ENCODE measurements around the gene OR51G2.
"Not testable (repeated sequence)": the region's sequence is repeated elsewhere in the genome, so short reads cannot be mapped to it uniquely, and the experiment has no call there.

OR51G2 gene

DNA sequence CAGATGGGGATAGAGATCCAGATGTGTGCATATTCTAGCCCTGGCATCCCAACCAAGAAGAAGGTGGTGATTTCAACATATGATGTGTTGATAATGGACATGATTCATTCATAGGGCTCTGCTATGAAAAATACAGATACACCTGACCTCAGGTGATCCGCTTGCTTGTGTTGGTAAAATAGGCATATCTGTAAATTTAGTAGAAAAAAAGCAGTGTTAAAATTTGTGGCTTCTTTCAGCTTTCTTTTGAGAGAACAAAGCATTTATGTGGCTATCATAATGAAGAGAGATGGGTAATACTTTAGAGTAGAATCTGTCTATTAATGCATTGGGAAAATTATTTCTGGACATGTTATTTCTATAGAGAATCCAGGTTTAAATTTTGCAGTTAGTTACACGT lies 36.5 kb upstream of the OR51G2 start, which contains the start of gene OR51A2:
OR51A2 (minus strand) TSS at position 101 of the 400 bp plus-strand sequence; CDS start at position 101, 0 bp downstream.
- H3K27ac ChIP-seq (ENCODE audit: low read depth, low read length); DNase-seq; H3K4me1 ChIP-seq (ENCODE audit: control insufficient read depth in 1 of 2, insufficient read depth in 2 of 2, low read length in 2 of 2); H3K36me3 ChIP-seq (ENCODE audit: control insufficient read depth in 1 of 2, insufficient read depth in 2 of 2, low read length in 2 of 2); H3K4me2 ChIP-seq (ENCODE audit: low read length); H3K4ac ChIP-seq (ENCODE audit: low read depth, low read length); H3K9me3 ChIP-seq (ENCODE audit: insufficient read depth, low read depth, low read length); H3K4me3 ChIP-seq (ENCODE audit: low read depth, low read length); H2BK120ac ChIP-seq (ENCODE audit: insufficient read depth, low read length, poor library complexity); H3K14ac ChIP-seq (ENCODE audit: low read length); H3K9ac ChIP-seq (ENCODE audit: low read length); H3K18ac ChIP-seq (ENCODE audit: low read length); H4K91ac ChIP-seq (ENCODE audit: low read depth, low read length); H4K12ac ChIP-seq (ENCODE audit: low read depth, low read length); H3K23ac ChIP-seq (ENCODE audit: low read length); H3K79me2 ChIP-seq (ENCODE audit: control insufficient read depth, insufficient read depth, low read length, poor library complexity); H2BK12ac ChIP-seq (ENCODE audit: low read length); H2AFZ ChIP-seq (ENCODE audit: insufficient read depth, low read length, poor library complexity); H2AK5ac ChIP-seq (ENCODE audit: low read length); H3K27me3 ChIP-seq (ENCODE audit: insufficient read depth, low read length); H4K8ac ChIP-seq (ENCODE audit: low read depth, low read length); H3K79me1 ChIP-seq (ENCODE audit: low read length); H2BK5ac ChIP-seq (ENCODE audit: low read depth, low read length, poor library complexity): not testable (repeated sequence)
- no CpG with 5 or more reads among the region's 2 CpGs for WGBS (ENCODE audit: extremely low coverage, insufficient coverage, insufficient read length)

DNA sequence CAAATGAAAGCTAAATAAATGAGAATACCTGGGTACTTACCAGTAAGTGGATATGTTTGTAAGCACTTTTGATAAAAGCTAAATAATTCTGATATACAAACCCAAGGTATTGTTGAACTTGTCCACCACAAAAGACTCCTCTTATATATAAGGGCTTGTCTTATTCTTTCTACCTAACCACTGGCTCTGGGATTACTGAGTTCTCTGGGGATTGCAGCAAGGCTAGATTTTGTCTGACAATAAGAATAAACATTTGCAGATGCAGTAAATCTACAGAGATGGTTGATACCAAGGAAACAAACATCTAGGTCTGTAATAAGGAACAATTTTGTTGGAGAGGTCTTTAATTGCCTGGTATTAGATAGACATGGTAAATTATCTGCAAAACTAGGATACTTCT lies 28.4 kb upstream of the OR51G2 start, which contains the start of gene OR51A4:
OR51A4 (minus strand) TSS at position 101 of the 400 bp plus-strand sequence. CDS start 505 bp downstream, outside the sequence.
- Histone ChIP-seq H2BK12ac (ENCODE audit: low read length) (no peak within 1 kb of the TSS), H3K79me2 (ENCODE audit: control insufficient read depth, insufficient read depth, low read length, poor library complexity) (no peaks in the 10 kb centered on the region), H3K27me3 (ENCODE audit: insufficient read depth, low read length) (no peaks in the 10 kb centered on the region), H2AFZ (ENCODE audit: insufficient read depth, low read length, poor library complexity) (no peak within 1 kb of the TSS), H3K9me3 (ENCODE audit: insufficient read depth, low read depth, low read length) (no peaks in the 10 kb centered on the region), H3K23ac (ENCODE audit: low read length) (no peak within 1 kb of the TSS), H3K4me1 (ENCODE audit: control insufficient read depth in 1 of 2, insufficient read depth in 2 of 2, low read length in 2 of 2) (no peaks in the 10 kb centered on the region), H4K12ac (ENCODE audit: low read depth, low read length) (no peak within 1 kb of the TSS), H3K18ac (ENCODE audit: low read length) (no peak within 1 kb of the TSS), H3K9ac (ENCODE audit: low read length) (no peak within 1 kb of the TSS), H2BK5ac (ENCODE audit: low read depth, low read length, poor library complexity) (no peak within 1 kb of the TSS), H3K36me3 (ENCODE audit: control insufficient read depth in 1 of 2, insufficient read depth in 2 of 2, low read length in 2 of 2) (no peaks in the 10 kb centered on the region), H4K8ac (ENCODE audit: low read depth, low read length) (no peak within 1 kb of the TSS), H2AK5ac (ENCODE audit: low read length) (no peak within 1 kb of the TSS), H2BK120ac (ENCODE audit: insufficient read depth, low read length, poor library complexity) (no peak within 1 kb of the TSS), H4K91ac (ENCODE audit: low read depth, low read length) (no peak within 1 kb of the TSS), H3K4ac (ENCODE audit: low read depth, low read length) (no peak within 1 kb of the TSS), H3K27ac (ENCODE audit: low read depth, low read length) (no peak within 1 kb of the TSS), H3K4me3 (ENCODE audit: low read depth, low read length) (no peak within 1 kb of the TSS), H3K79me1 (ENCODE audit: low read length) (no peaks in the 10 kb centered on the region), H3K14ac (ENCODE audit: low read length) (no peak within 1 kb of the TSS), H3K4me2 (ENCODE audit: low read length) (no peak within 1 kb of the TSS)
- DNase-seq = no peak

DNA sequence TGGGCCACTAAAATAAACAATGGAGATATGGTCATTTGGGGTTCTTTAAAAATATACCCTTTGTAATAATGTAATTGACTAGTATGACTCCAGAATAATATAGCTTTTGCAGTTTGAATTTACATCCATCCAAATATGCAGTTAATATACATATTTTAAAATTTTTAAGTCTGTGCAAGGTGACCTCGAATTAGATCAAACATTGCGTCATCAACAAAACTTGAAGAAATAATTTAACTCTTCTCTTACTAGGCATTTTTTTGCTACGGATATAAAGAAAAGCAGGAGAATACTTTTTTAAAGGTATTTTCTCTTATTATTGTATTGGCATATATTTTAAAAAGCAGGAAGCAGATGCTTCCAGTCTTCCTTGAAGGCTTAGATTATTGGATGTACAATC lies 17.6 kb upstream of the OR51G2 start:
- Histone ChIP-seq H3K27ac (ENCODE audit: low read depth, low read length) (no peak overlapping the region), H3K79me2 (ENCODE audit: control insufficient read depth, insufficient read depth, low read length, poor library complexity) (no peaks in the 10 kb centered on the region), H3K14ac (ENCODE audit: low read length) (no peak overlapping the region), H2BK5ac (ENCODE audit: low read depth, low read length, poor library complexity) (no peak overlapping the region), H4K12ac (ENCODE audit: low read depth, low read length) (no peak overlapping the region), H2AFZ (ENCODE audit: insufficient read depth, low read length, poor library complexity) (no peak overlapping the region), H2AK5ac (ENCODE audit: low read length) (no peak overlapping the region), H3K36me3 (ENCODE audit: control insufficient read depth in 1 of 2, insufficient read depth in 2 of 2, low read length in 2 of 2) (no peaks in the 10 kb centered on the region), H2BK120ac (ENCODE audit: insufficient read depth, low read length, poor library complexity) (no peak overlapping the region), H3K27me3 (ENCODE audit: insufficient read depth, low read length) (no peaks in the 10 kb centered on the region), H3K4me2 (ENCODE audit: low read length) (no peak overlapping the region), H4K8ac (ENCODE audit: low read depth, low read length) (no peak overlapping the region), H4K91ac (ENCODE audit: low read depth, low read length) (no peak overlapping the region), H3K4me1 (ENCODE audit: control insufficient read depth in 1 of 2, insufficient read depth in 2 of 2, low read length in 2 of 2) (no peaks in the 10 kb centered on the region), H2BK12ac (ENCODE audit: low read length) (no peak overlapping the region), H3K79me1 (ENCODE audit: low read length) (no peaks in the 10 kb centered on the region), H3K4me3 (ENCODE audit: low read depth, low read length) (no peak overlapping the region), H3K9me3 (ENCODE audit: insufficient read depth, low read depth, low read length) (no peaks in the 10 kb centered on the region), H3K23ac (ENCODE audit: low read length) (no peak overlapping the region), H3K4ac (ENCODE audit: low read depth, low read length) (no peak overlapping the region), H3K9ac (ENCODE audit: low read length) (no peak overlapping the region), H3K18ac (ENCODE audit: low read length) (no peak overlapping the region)
- WGBS (ENCODE audit: extremely low coverage, insufficient coverage, insufficient read length) = no CpG with 5 or more reads among the region's 3 CpGs
- no peak for DNase-seq

DNA sequence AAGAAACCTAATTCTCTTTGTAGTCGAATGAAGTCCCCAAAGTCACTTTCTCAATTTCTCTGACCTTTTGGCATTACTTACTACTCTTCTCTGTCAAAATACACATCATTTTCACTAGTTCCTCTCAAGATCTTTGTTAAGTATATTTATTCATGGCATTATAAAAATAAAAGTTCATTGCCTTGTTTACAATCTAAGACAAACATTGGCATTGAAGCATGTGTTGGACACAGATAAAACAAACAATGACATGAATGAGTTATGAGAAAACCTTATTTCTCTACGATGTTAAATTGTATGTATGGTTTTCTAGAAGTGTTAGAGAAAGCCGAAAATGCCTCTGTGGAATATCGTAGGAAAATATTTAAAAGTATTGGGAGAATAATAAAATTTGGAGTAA lies 13.6 kb upstream of the OR51G2 start:
- H4K91ac ChIP-seq (ENCODE audit: low read depth, low read length) = no peak overlapping the region
- H3K79me1 ChIP-seq (ENCODE audit: low read length) = no peaks in the 10 kb centered on the region
- H2BK5ac ChIP-seq (ENCODE audit: low read depth, low read length, poor library complexity) = no peak overlapping the region
- no peak overlapping the region for H4K8ac ChIP-seq (ENCODE audit: low read depth, low read length)
- no peaks in the 10 kb centered on the region for H3K27me3 ChIP-seq (ENCODE audit: insufficient read depth, low read length)
- no peaks in the 10 kb centered on the region for H3K9me3 ChIP-seq (ENCODE audit: insufficient read depth, low read depth, low read length)
- no peak overlapping the region for H2BK12ac ChIP-seq (ENCODE audit: low read length)
- H3K79me2 ChIP-seq (ENCODE audit: control insufficient read depth, insufficient read depth, low read length, poor library complexity) = no peaks in the 10 kb centered on the region
- no peak for DNase-seq
- no peak overlapping the region for H3K23ac ChIP-seq (ENCODE audit: low read length)
- H3K14ac ChIP-seq (ENCODE audit: low read length) = no peak overlapping the region
- no peak overlapping the region for H3K27ac ChIP-seq (ENCODE audit: low read depth, low read length)
- H3K18ac ChIP-seq (ENCODE audit: low read length) = no peak overlapping the region
- H3K9ac ChIP-seq (ENCODE audit: low read length) = no peak overlapping the region
- H3K4ac ChIP-seq (ENCODE audit: low read depth, low read length) = no peak overlapping the region
- no peak overlapping the region for H3K4me2 ChIP-seq (ENCODE audit: low read length)
- H2AK5ac ChIP-seq (ENCODE audit: low read length) = no peak overlapping the region
- no peak overlapping the region for H3K4me3 ChIP-seq (ENCODE audit: low read depth, low read length)
- 100% methylated on average over 2 of the region's 4 CpGs for WGBS (ENCODE audit: extremely low coverage, insufficient coverage, insufficient read length)
- H3K4me1 ChIP-seq (ENCODE audit: control insufficient read depth in 1 of 2, insufficient read depth in 2 of 2, low read length in 2 of 2) = no peaks in the 10 kb centered on the region
- no peaks in the 10 kb centered on the region for H3K36me3 ChIP-seq (ENCODE audit: control insufficient read depth in 1 of 2, insufficient read depth in 2 of 2, low read length in 2 of 2)
- no peak overlapping the region for H2BK120ac ChIP-seq (ENCODE audit: insufficient read depth, low read length, poor library complexity)
- no peak overlapping the region for H4K12ac ChIP-seq (ENCODE audit: low read depth, low read length)
- no peak overlapping the region for H2AFZ ChIP-seq (ENCODE audit: insufficient read depth, low read length, poor library complexity)

Data from trophoblast cell (in vitro differentiated cells and primary cell).